Panc1 (cell line): ENCODE measurements around the gene GBP1. TPM values are rescaled to one million over a fixed set of nuclear protein-coding genes. Genes with fewer than 3 reads are reported as not detected.

Source experiments
- ATAC-seq: fragments of 200-7000 bp; cut with Tn5 transposase; 2 replicates; pipeline ENCODE4 v1.9.1; 2020; ENCODE audit warnings: mild to moderate bottlenecking, moderate library complexity
- BruUV-seq: library from RNA; stranded (reverse); fragments of 400-500 nt; replicated peaks from 2 replicates; lab custom pipeline; 2021; lab: Mats Ljungman, UMichigan
- CTCF ChIA-PET: fragments of 300-600 bp; sonication (Branson Sonifier 250); formaldehyde crosslinking; loops from one replicate; lab custom pipeline; 2022; ENCODE audit warnings: antibody characterized with exemption; lab: Charles Lee
- POLR2A ChIA-PET: fragments of 300-600 bp; sonication (Branson Sonifier 250); formaldehyde crosslinking; loops from one replicate; lab custom pipeline; 2022; ENCODE audit warnings: antibody characterized with exemption; lab: Charles Lee
- DNase-seq: peaks from one replicate; pipeline ENCODE4 v3.0.0-alpha.2; 2010; ENCODE audit warnings: low read depth, low spot score
- H3K27ac ChIP-seq: 2 replicates; pipeline ENCODE4 v1.5.1; 2011; ENCODE audit warnings: mild to moderate bottlenecking, low read length, inconsistent platforms
- H3K27me3 ChIP-seq: fragments of 200-500 bp; sonication (Bioruptor generic); 2 replicates; pipeline ENCODE4 v1.6.0; 2014; ENCODE audit warnings: low read length, inconsistent platforms; ENCODE audit not compliant: control insufficient read depth, insufficient read depth
- H3K36me3 ChIP-seq: fragments of 200-500 bp; sonication (Bioruptor generic); 2 replicates; pipeline ENCODE4 v1.5.1; 2014; ENCODE audit warnings: inconsistent platforms, mild to moderate bottlenecking, low read length, moderate library complexity; ENCODE audit not compliant: control insufficient read depth, insufficient read depth
- H3K4me1 ChIP-seq: 2 replicates; pipeline ENCODE4 v1.5.1; 2011; ENCODE audit warnings: inconsistent platforms, mild to moderate bottlenecking, low read length, moderate library complexity; ENCODE audit not compliant: control insufficient read depth, insufficient read depth
- H3K4me3 ChIP-seq, 2 experiments: 2 replicates each; pipeline ENCODE4 v1.5.1; 2011 to 2012; ENCODE audit warnings: low read depth in 2 of 2, low read length in 2 of 2, mild to moderate bottlenecking in 2 of 2, inconsistent platforms in 1 of 2, moderate library complexity in 1 of 2
- H3K9me3 ChIP-seq: fragments of 200-500 bp; sonication (Bioruptor generic); 2 replicates; pipeline ENCODE4 v1.5.1; 2014; ENCODE audit warnings: low read depth, mild to moderate bottlenecking, inconsistent platforms, low read length, moderate library complexity; ENCODE audit not compliant: control insufficient read depth, insufficient read depth
- CTCF ChIP-seq: fragments of 450-650 bp; IDR thresholded peaks from 2 replicates; pipeline ENCODE4 v1.5.1; 2017; ENCODE audit warnings: mild to moderate bottlenecking
- POLR2AphosphoS5 ChIP-seq: IDR thresholded peaks from 2 replicates; pipeline ENCODE4 v1.6.1; 2012; ENCODE audit warnings: mild to moderate bottlenecking, low read depth, low read length, moderate library complexity
- REST ChIP-seq, 2 experiments: IDR thresholded peaks; 2 replicates each; pipeline ENCODE4 v1.6.1; 2011 to 2012; ENCODE audit warnings: low read depth in 2 of 2, control low read depth in 1 of 2, low read length in 1 of 2, mild to moderate bottlenecking in 1 of 2, moderate library complexity in 1 of 2; ENCODE audit not compliant: insufficient read depth in 1 of 2
- SIN3A ChIP-seq: IDR thresholded peaks from 2 replicates; pipeline ENCODE4 v1.6.1; 2012; ENCODE audit warnings: low read depth, mild to moderate bottlenecking, low read length, moderate library complexity, borderline replicate concordance; ENCODE audit not compliant: insufficient read depth
- TCF7L2 ChIP-seq: IDR thresholded peaks from 2 replicates; pipeline ENCODE4 v1.6.1; 2011; ENCODE audit warnings: mild to moderate bottlenecking, low read depth, low read length, inconsistent platforms
- in situ Hi-C: cut with HindIII; loops from 2 replicates; pipeline ENCODE4 v1.10.0; 2016; ENCODE audit warnings: low sequenced_read_pairs, low pct_unique_long_range_greater_than_20kb
- intact Hi-C: fragments of 100-400 bp; cut with micrococcal nuclease; formaldehyde crosslinking; loops from one replicate; pipeline ENCODE4 v1.10.0; 2022; ENCODE audit not compliant: unreplicated experiment
- total RNA-seq: library from RNA; stranded (reverse); gene quantifications from one replicate; pipeline ENCODE4 v1.2.1, GENCODE V29; 2021; ENCODE audit not compliant: unreplicated experiment

The GBP1 gene
- total RNA-seq, 1 experiment from 2014 or later, result 0.80 TPM

GRCh38 chr1:89042491-89042890, 22.5 kb downstream of the GBP1 start:
- H3K27me3 ChIP-seq, result peaks cover 4% of the 10 kb centered on the region
- H3K4me3 ChIP-seq, result no peak overlapping the region
- no peak for DNase-seq
- no TSS peak for BruUV-seq
- ChIA-PET CTCF (no interaction called here), POLR2A (no interaction called here)
- no peaks in the 10 kb centered on the region for H3K9me3 ChIP-seq
- H3K4me1 ChIP-seq, result no peaks in the 10 kb centered on the region
- H3K36me3 ChIP-seq, result no peaks in the 10 kb centered on the region
- intact Hi-C loops (no loop called here), in situ Hi-C loops (no loop called here)
- TF ChIP-seq SIN3A, result no peak
- TF ChIP-seq REST (IDR thresholded peaks at IDR 0.05; ENCODE audit: insufficient read depth in 1 of 2, low read depth in 2 of 2, low read length in 1 of 2), result no peak
- H3K27ac ChIP-seq, result no peak overlapping the region
- no peak for ATAC-seq

GRCh38 chr1:89041721-89042120, 23.3 kb downstream of the GBP1 start:
- in situ Hi-C loops (no loop called here), intact Hi-C loops (no loop called here)
- Histone ChIP-seq H3K9me3 (no peaks in the 10 kb centered on the region), H3K4me3 (no peak overlapping the region), H3K4me1 (no peaks in the 10 kb centered on the region), H3K27ac (no peak overlapping the region), H3K36me3 (no peaks in the 10 kb centered on the region), H3K27me3 (peaks cover 4% of the 10 kb centered on the region)
- ATAC-seq (no peak), DNase-seq (no peak)
- ChIA-PET POLR2A (no interaction called here), CTCF (no interaction called here)
- BruUV-seq, result no TSS peak
- no peak for TF ChIP-seq REST (IDR thresholded peaks at IDR 0.05; ENCODE audit: insufficient read depth in 1 of 2, low read depth in 2 of 2, low read length in 1 of 2)
- TF ChIP-seq CTCF, result no peak
- no peak for TF ChIP-seq SIN3A
- no peak for TF ChIP-seq TCF7L2
- TF ChIP-seq POLR2AphosphoS5, result no peak
